Activated CD4-positive, alpha-beta T cell treated with anti-CD3 and anti-CD28 coated beads for 36 hours (primary cell): ENCODE measurements around the gene TSHZ2. TPM values are rescaled to one million over a fixed set of nuclear protein-coding genes. Genes with fewer than 3 reads are reported as not detected.

Experiments used
- ATAC-seq: fragments of 200-7000 bp; cut with Tn5 transposase; one replicate; pipeline ENCODE4 v1.10.0; 2021; ENCODE audit warnings: mild to moderate bottlenecking, moderate library complexity
- CTCF ChIA-PET: fragments of 350-600 bp; sonication (Branson Sonifier 250); formaldehyde crosslinking; loops from one replicate; lab custom pipeline; 2021; ENCODE audit warnings: antibody characterized with exemption; lab: Charles Lee
- POLR2A ChIA-PET: fragments of 350-600 bp; sonication (Branson Sonifier 250); formaldehyde crosslinking; loops from one replicate; lab custom pipeline; 2021; ENCODE audit warnings: antibody characterized with exemption, inconsistent platforms; lab: Charles Lee
- DNase-seq: peaks from one replicate; pipeline ENCODE4 v3.0.0-alpha.2; 2020
- H3K27ac Mint-ChIP-seq: one replicate; pipeline ENCODE4 v1.8.0; 2021; ENCODE audit warnings: mixed read lengths
- H3K27me3 Mint-ChIP-seq: one replicate; pipeline ENCODE4 v1.8.0; 2021; ENCODE audit warnings: mixed read lengths
- H3K36me3 Mint-ChIP-seq: one replicate; pipeline ENCODE4 v1.8.0; 2021; ENCODE audit warnings: low read depth, mixed read lengths
- H3K4me1 Mint-ChIP-seq: one replicate; pipeline ENCODE4 v1.8.0; 2021; ENCODE audit warnings: mixed read lengths
- H3K4me3 Mint-ChIP-seq: one replicate; pipeline ENCODE4 v1.8.0; 2021; ENCODE audit warnings: mild to moderate bottlenecking, moderate library complexity, mixed read lengths
- H3K9me3 Mint-ChIP-seq: one replicate; pipeline ENCODE4 v1.8.0; 2021; ENCODE audit warnings: low read depth, mixed read lengths
- intact Hi-C, 2 experiments: fragments of 100-400 bp; cut with DNase I in 1 of 2; cut with micrococcal nuclease in 1 of 2; formaldehyde crosslinking; loops; one replicate each; pipeline versions ENCODE4 v1.14.2 to v1.15.1; 2022 to 2024; cut with DNase I, micrococcal nuclease
- total RNA-seq, 2 experiments: library from RNA; stranded (reverse); gene quantifications; one replicate each; pipeline ENCODE4 v1.2.3, GENCODE V29; 2021

TSHZ2 gene, protein sequence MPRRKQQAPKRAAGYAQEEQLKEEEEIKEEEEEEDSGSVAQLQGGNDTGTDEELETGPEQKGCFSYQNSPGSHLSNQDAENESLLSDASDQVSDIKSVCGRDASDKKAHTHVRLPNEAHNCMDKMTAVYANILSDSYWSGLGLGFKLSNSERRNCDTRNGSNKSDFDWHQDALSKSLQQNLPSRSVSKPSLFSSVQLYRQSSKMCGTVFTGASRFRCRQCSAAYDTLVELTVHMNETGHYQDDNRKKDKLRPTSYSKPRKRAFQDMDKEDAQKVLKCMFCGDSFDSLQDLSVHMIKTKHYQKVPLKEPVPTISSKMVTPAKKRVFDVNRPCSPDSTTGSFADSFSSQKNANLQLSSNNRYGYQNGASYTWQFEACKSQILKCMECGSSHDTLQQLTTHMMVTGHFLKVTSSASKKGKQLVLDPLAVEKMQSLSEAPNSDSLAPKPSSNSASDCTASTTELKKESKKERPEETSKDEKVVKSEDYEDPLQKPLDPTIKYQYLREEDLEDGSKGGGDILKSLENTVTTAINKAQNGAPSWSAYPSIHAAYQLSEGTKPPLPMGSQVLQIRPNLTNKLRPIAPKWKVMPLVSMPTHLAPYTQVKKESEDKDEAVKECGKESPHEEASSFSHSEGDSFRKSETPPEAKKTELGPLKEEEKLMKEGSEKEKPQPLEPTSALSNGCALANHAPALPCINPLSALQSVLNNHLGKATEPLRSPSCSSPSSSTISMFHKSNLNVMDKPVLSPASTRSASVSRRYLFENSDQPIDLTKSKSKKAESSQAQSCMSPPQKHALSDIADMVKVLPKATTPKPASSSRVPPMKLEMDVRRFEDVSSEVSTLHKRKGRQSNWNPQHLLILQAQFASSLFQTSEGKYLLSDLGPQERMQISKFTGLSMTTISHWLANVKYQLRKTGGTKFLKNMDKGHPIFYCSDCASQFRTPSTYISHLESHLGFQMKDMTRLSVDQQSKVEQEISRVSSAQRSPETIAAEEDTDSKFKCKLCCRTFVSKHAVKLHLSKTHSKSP (N-terminal part only)
- total RNA-seq: 10 to 100 TPM; 25.9 to 43.6 TPM

DNA sequence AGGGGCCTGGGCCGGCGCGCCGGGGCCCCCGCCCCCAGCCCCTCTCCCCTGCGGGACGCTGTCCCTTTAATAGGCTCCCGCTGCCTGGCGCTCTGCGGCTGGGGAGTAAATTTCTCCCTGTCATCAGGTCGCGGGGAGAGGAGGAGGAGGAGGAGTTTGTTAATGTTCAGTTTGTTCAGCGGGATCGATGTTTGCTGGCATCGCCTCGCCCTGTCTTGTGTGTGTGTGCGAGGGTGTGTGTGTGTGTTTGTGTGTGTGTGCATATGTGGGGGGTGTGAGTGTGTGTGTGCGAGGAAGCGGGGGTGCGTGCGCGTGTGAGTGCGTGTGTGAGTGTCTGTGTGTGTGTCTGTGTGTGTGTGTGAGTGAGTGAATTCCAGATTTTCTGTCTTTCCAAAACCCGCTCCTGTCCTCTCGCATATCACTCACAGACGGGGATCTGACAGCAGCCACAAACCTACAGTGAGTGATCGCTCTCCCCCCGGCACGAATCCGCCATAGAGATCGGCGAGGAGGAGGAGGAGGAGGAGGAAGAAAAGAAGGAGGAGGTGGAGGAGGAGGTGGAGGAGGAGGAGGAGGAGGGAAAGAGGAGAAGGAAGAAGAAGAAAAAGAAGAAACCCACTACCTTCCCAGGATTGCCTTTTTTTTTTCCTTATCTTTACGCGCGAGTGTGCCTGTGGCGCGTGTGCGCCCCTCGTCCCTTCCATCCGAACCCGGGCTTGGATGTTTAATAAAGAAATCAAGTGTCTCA, at the start of gene TSHZ2:
TSHZ2 (plus strand) TSS at position 169 of the 748 bp plus-strand sequence. CDS start 936 bp downstream, outside the sequence.
- Mint-ChIP-seq H3K36me3 (peaks cover 21% of the 10 kb centered on the region), H3K4me3 (peak within 1 kb of the TSS; percentile 79), H3K9me3 (no peaks in the 10 kb centered on the region), H3K4me1 (peaks cover 41% of the 10 kb centered on the region), H3K27ac (peak within 1 kb of the TSS; percentile 94), H3K27me3 (peaks cover 8% of the 10 kb centered on the region)
- DNase-seq: peak; percentile 75
- ATAC-seq: peak; percentile 49
- intact Hi-C loops: loop anchor here (2.0 to 10.0 kb wide), 5 partner anchors 230 to 972 kb away; no protein-coding TSS in a partner anchor
- CTCF ChIA-PET: interaction anchor here (0.7 kb wide), 1 partner anchor 39 kb away, joined by 3 read pairs; no protein-coding TSS in a partner anchor
- POLR2A ChIA-PET: interaction anchor here (0.6 to 3.0 kb wide), 4 partner anchors 99 to 174 kb away, joined by 3 to 30 read pairs (median 9); no protein-coding TSS in a partner anchor

DNA sequence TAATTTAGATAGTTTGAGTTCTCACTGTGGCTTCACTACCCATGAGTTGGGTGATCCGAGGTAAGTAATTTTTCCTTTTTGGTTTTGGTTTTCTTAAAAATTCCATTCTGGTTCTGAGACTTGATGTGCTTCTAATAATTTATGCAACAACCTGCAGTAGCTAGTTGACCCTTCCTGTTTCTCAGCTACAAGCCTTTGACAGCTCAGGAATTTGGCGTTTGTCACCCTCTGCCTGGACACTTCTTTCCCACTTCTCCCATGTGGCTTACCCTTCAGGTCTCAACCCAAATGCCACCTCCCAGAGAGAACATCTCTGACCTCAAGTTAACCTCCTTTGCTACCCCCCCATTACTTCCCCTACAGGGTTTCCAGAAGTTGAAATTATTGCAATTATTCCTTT, 49.7 kb upstream of the TSHZ2 start:
- DNase-seq: no peak
- Mint-ChIP-seq H3K9me3 (no peaks in the 10 kb centered on the region), H3K4me1 (peaks cover 10% of the 10 kb centered on the region), H3K4me3 (no peak overlapping the region), H3K36me3 (no peaks in the 10 kb centered on the region), H3K27ac (no peak overlapping the region), H3K27me3 (peaks cover 4% of the 10 kb centered on the region)
- CTCF ChIA-PET: no interaction called here
- no peak for ATAC-seq
- POLR2A ChIA-PET: no interaction called here
- intact Hi-C loops: no loop called here

DNA sequence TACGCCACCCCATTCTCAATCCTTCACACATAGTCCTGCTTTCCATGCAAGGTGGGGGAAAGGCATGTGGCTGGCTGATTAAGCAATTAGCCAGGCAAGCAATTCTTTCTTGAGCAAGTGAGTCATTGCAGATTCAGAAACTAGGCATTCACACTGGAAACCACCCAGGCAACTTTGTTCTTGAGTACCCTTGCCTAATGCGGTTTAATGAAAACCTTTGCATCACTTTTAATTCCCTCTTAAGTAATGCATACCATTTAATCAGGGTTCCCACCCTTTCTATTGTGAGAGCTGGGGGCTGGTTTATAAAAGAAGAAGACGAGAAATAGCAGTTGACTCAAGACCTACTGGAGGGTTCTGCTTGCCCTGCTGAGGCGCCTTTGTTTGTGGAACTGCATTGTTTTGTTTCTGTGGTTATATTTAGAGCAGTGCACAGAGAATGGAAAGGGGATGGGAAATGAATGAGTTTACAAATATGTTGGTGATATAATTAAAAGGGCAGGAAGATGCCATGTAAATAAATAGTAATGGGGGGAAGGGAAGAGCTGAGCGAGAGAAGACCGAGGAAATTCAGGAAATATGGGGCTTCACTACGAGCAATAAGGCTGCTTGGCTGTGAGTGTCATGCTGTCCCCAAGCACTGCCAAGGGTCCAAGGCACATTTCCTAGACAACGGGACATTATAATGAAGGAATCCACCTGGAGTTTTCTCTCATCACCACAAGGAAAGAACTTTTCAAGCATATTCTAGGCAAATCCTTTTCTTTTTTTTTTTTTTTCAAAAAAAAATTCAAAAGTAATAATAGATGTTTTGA, 48.8 kb upstream of the TSHZ2 start:
- ChIA-PET POLR2A (interaction anchor here (0.6 kb wide), 1 partner anchor 1253 kb away, joined by 4 read pairs; no protein-coding TSS in a partner anchor), CTCF (interaction anchor here (0.6 kb wide), 2 partner anchors 293 to 412 kb away, joined by 3 read pairs; no protein-coding TSS in a partner anchor)
- H3K36me3 Mint-ChIP-seq: no peaks in the 10 kb centered on the region
- H3K4me1 Mint-ChIP-seq: peaks cover 10% of the 10 kb centered on the region
- peak; percentile 36 for ATAC-seq
- H3K27ac Mint-ChIP-seq: no peak overlapping the region
- DNase-seq: peak; percentile 13
- intact Hi-C loops: no loop called here
- peaks cover 4% of the 10 kb centered on the region for H3K27me3 Mint-ChIP-seq
- no peak overlapping the region for H3K4me3 Mint-ChIP-seq
- H3K9me3 Mint-ChIP-seq: no peaks in the 10 kb centered on the region

DNA sequence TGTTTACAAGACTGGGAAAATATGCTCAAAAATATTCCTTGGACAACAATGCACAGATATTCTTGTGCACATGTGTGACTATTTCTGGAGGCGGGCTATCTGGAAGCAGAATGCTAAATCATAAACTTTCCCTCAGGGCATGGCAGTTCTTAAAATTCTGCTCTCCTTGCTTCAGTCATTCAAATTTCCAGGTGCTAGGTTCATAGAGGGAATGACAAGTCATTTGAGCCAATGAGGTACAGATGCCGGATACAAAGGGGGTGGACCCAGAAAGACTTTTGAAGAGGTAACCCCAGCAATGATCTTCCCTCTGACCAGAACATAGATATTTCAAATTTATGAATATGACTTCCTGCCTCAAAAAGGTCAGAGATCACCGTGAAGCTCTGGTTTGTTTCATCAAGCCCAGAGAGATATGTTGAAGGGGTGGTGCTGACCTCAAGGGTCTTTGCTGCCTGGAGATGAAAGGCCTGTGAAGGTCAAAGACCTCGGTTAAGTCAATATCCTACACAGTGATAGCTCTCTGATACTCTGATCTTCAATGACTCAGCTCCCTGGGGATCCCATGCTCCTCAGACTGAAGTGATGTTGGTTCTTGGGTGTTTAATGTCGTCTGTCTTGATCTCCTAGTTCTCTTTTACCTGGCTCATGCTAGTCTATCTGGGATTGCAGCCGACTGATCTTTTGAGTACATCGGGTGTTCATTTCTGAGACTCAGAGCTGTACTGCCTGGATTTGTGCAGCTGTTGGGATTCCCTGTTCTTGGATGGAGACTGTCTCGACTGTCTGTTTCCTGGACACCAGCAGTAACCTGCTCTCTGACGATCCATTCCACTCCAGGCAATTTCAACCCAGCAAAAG, 47.5 kb upstream of the TSHZ2 start:
- DNase-seq (no peak), ATAC-seq (no peak)
- intact Hi-C loops: no loop called here
- Mint-ChIP-seq H3K9me3 (no peaks in the 10 kb centered on the region), H3K36me3 (no peaks in the 10 kb centered on the region), H3K27me3 (peaks cover 4% of the 10 kb centered on the region), H3K27ac (no peak overlapping the region), H3K4me3 (no peak overlapping the region), H3K4me1 (peaks cover 10% of the 10 kb centered on the region)
- ChIA-PET CTCF (no interaction called here), POLR2A (interaction anchor here (0.6 kb wide), 1 partner anchor 1251 kb away, joined by 4 read pairs; no protein-coding TSS in a partner anchor)

DNA sequence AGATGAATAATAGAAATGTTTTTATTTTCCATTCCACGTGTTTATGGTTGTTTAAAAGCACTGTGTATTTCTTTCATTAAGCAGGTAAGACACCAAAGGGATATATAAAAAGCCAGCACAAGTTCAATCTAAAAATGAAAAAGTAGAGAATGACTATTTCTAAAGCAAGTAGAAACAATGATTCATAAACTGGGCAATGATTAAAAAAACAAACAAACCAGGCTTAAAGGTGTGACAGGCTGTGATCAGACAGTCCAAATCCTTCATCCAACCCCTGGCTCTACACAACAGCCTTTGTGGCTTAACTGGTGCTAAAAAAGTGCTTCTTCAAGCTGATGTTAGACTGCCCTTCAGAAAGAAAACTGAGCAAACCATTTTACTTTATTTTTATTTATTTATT, 45.7 kb upstream of the TSHZ2 start:
- Mint-ChIP-seq H3K9me3 (no peaks in the 10 kb centered on the region), H3K36me3 (no peaks in the 10 kb centered on the region), H3K4me3 (no peak overlapping the region), H3K27me3 (peaks cover 4% of the 10 kb centered on the region), H3K4me1 (peaks cover 10% of the 10 kb centered on the region), H3K27ac (no peak overlapping the region)
- ATAC-seq (peak; percentile 33), DNase-seq (no peak)
- ChIA-PET POLR2A (no interaction called here), CTCF (interaction anchor here (0.8 kb wide), 1 partner anchor 874 kb away, joined by 4 read pairs; no protein-coding TSS in a partner anchor)
- intact Hi-C loops: no loop called here

DNA sequence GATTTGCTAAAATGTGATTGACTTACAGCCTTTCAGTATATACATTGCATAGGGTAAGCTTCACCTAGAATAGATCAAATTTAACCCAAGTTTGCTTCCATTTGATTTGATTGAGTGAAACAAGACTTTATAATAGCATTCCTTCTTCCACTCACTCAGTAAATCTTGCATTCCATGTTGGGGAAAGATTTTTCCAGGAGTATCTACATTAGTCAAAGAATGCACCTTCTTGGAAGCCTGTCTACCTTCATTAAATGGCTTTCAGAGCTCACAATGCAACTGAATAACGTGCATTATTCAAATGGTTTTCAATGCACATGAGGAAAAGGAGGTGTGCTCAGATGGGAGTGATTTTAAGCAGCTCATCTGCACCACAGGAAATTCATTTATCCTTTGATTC, 38.3 kb upstream of the TSHZ2 start:
- ATAC-seq (no peak), DNase-seq (no peak)
- ChIA-PET CTCF (interaction anchor here (0.6 kb wide), 1 partner anchor 39 kb away, joined by 3 read pairs; no protein-coding TSS in a partner anchor), POLR2A (no interaction called here)
- Mint-ChIP-seq H3K36me3 (no peaks in the 10 kb centered on the region), H3K4me1 (no peaks in the 10 kb centered on the region), H3K9me3 (no peaks in the 10 kb centered on the region), H3K27me3 (no peaks in the 10 kb centered on the region), H3K27ac (no peak overlapping the region), H3K4me3 (no peak overlapping the region)
- intact Hi-C loops: no loop called here

DNA sequence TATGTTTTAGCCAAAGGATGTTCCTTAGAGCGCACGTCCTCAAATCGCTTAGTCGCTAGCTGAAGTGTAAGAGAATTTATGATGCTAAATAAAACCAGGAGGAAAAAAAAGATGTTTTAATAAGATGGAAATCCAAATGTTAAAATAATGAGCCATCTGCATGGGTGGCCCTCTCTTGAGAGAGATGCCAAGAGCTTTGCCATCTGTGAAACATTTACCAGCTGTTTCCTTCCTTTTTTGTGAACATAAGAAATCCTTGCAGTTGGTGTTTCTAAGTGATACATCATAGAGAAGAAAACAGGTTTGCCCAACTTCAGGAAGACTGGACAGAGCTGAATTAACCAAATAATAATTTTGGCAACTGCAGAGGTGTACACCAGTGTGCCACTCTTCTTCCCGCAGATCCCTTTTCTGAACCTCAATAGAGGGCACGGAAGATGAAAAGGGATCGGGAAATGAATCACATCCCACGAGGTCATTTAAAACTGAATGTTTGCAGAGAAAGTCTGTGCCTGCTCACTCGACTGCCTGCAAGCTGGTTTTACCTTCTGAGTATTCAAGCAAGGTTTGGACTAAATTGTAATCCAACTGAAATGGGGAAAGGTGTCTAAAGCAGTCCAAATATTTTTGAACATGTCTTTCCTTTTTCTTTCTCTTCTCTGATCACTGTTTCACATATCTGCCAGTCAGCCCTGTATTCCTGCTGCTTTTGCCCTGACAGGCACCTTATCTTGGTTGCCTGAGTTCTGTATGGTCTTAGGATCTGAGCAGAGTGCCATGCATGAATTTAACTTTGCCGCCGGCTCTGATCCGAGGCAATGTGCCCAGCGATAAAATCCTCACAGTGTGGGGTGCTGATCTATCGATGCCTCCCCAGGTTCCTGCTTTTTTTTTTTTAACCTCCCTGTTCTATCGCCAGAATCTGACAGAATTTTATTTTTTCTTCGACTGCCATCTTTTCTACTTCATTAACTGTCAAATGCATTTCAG, 35.5 kb upstream of the TSHZ2 start:
- H3K27me3 Mint-ChIP-seq: no peaks in the 10 kb centered on the region

DNA sequence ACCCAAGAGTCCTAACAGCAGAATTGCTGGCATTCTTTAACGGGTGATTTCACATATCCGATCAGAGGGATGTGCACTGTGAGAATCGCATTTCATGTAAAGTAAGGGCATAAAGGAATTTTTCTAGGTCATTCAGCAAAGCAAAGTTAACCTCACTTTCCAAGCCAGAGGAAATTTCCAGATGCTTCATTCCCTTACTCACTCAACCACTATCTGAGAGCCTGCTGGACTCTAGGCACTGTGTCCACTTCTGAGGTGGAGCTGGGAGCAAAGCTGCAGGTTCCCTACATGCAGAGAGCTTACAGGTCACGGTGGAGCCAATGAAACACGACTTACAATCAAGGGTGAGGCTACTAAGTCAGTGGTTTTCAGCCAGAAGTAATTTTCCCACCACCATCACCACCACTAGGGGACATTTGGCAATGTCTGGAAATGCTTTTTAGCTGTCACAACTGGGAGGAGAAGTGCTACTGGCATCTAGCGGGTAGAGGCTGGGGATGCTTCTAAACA, 34.5 kb upstream of the TSHZ2 start:
- DNase-seq (no peak), ATAC-seq (no peak)
- POLR2A ChIA-PET: no interaction called here
- no peaks in the 10 kb centered on the region for H3K27me3 Mint-ChIP-seq
- no peaks in the 10 kb centered on the region for H3K36me3 Mint-ChIP-seq
- H3K4me3 Mint-ChIP-seq: no peak overlapping the region
- no peaks in the 10 kb centered on the region for H3K9me3 Mint-ChIP-seq
- no peaks in the 10 kb centered on the region for H3K4me1 Mint-ChIP-seq
- no peak overlapping the region for H3K27ac Mint-ChIP-seq
- CTCF ChIA-PET: no interaction called here
- intact Hi-C loops: no loop called here

More for the DNA sequence above, 35.5 kb upstream of the TSHZ2 start:
- H3K36me3 Mint-ChIP-seq: no peaks in the 10 kb centered on the region
- intact Hi-C loops: no loop called here
- no peaks in the 10 kb centered on the region for H3K4me1 Mint-ChIP-seq
- no peak overlapping the region for H3K27ac Mint-ChIP-seq
- no peaks in the 10 kb centered on the region for H3K9me3 Mint-ChIP-seq
- CTCF ChIA-PET: interaction anchor here (0.6 to 1.3 kb wide), 3 partner anchors 17 to 359 kb away, joined by 3 to 4 read pairs (median 3); no protein-coding TSS in a partner anchor
- DNase-seq (no peak), ATAC-seq (no peak)
- H3K4me3 Mint-ChIP-seq: no peak overlapping the region
- POLR2A ChIA-PET: interaction anchor here (0.6 kb wide), 1 partner anchor 210 kb away, joined by 3 read pairs; no protein-coding TSS in a partner anchor
